Liver (tissue), 9 donors: ENCODE measurements around the gene TERT. TPM values are rescaled to one million over a fixed set of nuclear protein-coding genes. Genes with fewer than 3 reads are reported as not detected.

Experiments
- DNase-seq: peaks from one replicate; pipeline ENCODE4 v3.0.0-alpha.2; 2017; ENCODE audit warnings: low spot score
- H3K27ac ChIP-seq, 2 donors: one replicate each; pipeline ENCODE4 v1.7.0; 2013; ENCODE audit warnings: inconsistent platforms in 2 of 2, low read length in 2 of 2, control low read depth in 1 of 2, low read depth in 1 of 2, mild to moderate bottlenecking in 1 of 2
- H3K27me3 ChIP-seq, 4 donors: one replicate each; pipeline versions ENCODE4 v1.6.1 to v1.7.0; 2013; ENCODE audit warnings: low read length in 3 of 4, inconsistent platforms in 1 of 4, mild to moderate bottlenecking in 1 of 4, moderate library complexity in 1 of 4; ENCODE audit not compliant: control insufficient read depth in 4 of 4, insufficient read depth in 4 of 4
- H3K36me3 ChIP-seq, 4 donors: one replicate each; pipeline versions ENCODE4 v1.6.1 to v1.7.0; 2013; ENCODE audit warnings: low read length in 3 of 4, mild to moderate bottlenecking in 3 of 4, low read depth in 1 of 4, moderate library complexity in 1 of 4; ENCODE audit not compliant: control insufficient read depth in 4 of 4, insufficient read depth in 3 of 4
- H3K4me1 ChIP-seq, 4 donors: one replicate each; pipeline versions ENCODE4 v1.6.1 to v1.7.0; 2013; ENCODE audit warnings: low read length in 3 of 4, mild to moderate bottlenecking in 3 of 4, moderate library complexity in 1 of 4; ENCODE audit not compliant: control insufficient read depth in 4 of 4, insufficient read depth in 4 of 4
- H3K4me3 ChIP-seq, 3 donors: one replicate each; pipeline versions ENCODE4 v1.6.1 to v1.7.0; 2013; ENCODE audit warnings: low read length in 3 of 3, control low read depth in 1 of 3, low read depth in 1 of 3, mild to moderate bottlenecking in 1 of 3
- H3K9ac ChIP-seq, 2 donors: one replicate each; pipeline ENCODE4 v1.7.0; 2013; ENCODE audit warnings: low read length in 2 of 2, mild to moderate bottlenecking in 2 of 2, moderate library complexity in 2 of 2, control low read depth in 1 of 2, low read depth in 1 of 2
- H3K9me3 ChIP-seq, 4 donors: one replicate each; pipeline versions ENCODE4 v1.6.1 to v1.7.0; 2013; ENCODE audit warnings: low read length in 3 of 4; ENCODE audit not compliant: control insufficient read depth in 4 of 4
- ATF3 ChIP-seq: IDR thresholded peaks from 2 replicates; pipeline ENCODE4 v1.6.1; 2016; ENCODE audit warnings: antibody characterized with exemption
- CTCF ChIP-seq: fragments of 150-350 bp; IDR thresholded peaks from 2 replicates; pipeline ENCODE4 v1.5.1; 2017; ENCODE audit warnings: improper control_type of control experiment, low read depth, low read length; ENCODE audit not compliant: missing input control
- EGR1 ChIP-seq, 2 donors: IDR thresholded peaks; 2 replicates each; pipeline ENCODE4 v1.6.1; 2016 to 2018; ENCODE audit warnings: antibody characterized with exemption in 2 of 2, low read depth in 2 of 2
- FOXA1 ChIP-seq: IDR thresholded peaks from 2 replicates; pipeline ENCODE4 v1.6.1; 2016; ENCODE audit warnings: antibody characterized with exemption
- FOXA2 ChIP-seq: IDR thresholded peaks from 2 replicates; pipeline ENCODE4 v1.6.1; 2016; ENCODE audit warnings: antibody characterized with exemption
- GABPA ChIP-seq, 2 donors: IDR thresholded peaks in 1 of 2; conservative IDR thresholded peaks in 1 of 2; 2 replicates each; pipeline ENCODE4 v1.6.1; 2016; ENCODE audit warnings: antibody characterized with exemption in 2 of 2, mild to moderate bottlenecking in 1 of 2, moderate library complexity in 1 of 2
- HNF4A ChIP-seq, 2 donors: conservative IDR thresholded peaks; 2 replicates each; pipeline ENCODE4 v1.6.1; 2016; ENCODE audit warnings: antibody characterized with exemption in 2 of 2, mild to moderate bottlenecking in 2 of 2
- HNF4G ChIP-seq: IDR thresholded peaks from 2 replicates; pipeline ENCODE4 v1.6.1; 2016; ENCODE audit warnings: antibody characterized with exemption
- JUND ChIP-seq, 2 donors: IDR thresholded peaks; 2 replicates each; pipeline ENCODE4 v1.6.1; 2016; ENCODE audit warnings: antibody characterized with exemption in 2 of 2
- MAX ChIP-seq: IDR thresholded peaks from 2 replicates; pipeline ENCODE4 v1.6.1; 2016; ENCODE audit warnings: antibody characterized with exemption
- NR2F2 ChIP-seq: IDR thresholded peaks from 2 replicates; pipeline ENCODE4 v1.6.1; 2016; ENCODE audit warnings: antibody characterized with exemption
- RAD21 ChIP-seq, 2 donors: IDR thresholded peaks; 2 replicates each; pipeline ENCODE4 v1.6.1; 2016; ENCODE audit warnings: antibody characterized with exemption in 2 of 2, mild to moderate bottlenecking in 2 of 2
- REST ChIP-seq: IDR thresholded peaks from 2 replicates; pipeline ENCODE4 v1.6.1; 2016; ENCODE audit warnings: antibody characterized with exemption, mild to moderate bottlenecking
- RXRA ChIP-seq, 2 donors: IDR thresholded peaks; 2 replicates each; pipeline ENCODE4 v1.6.1; 2017 to 2018; ENCODE audit warnings: antibody characterized with exemption in 2 of 2, mild to moderate bottlenecking in 1 of 2
- SP1 ChIP-seq: IDR thresholded peaks from 2 replicates; pipeline ENCODE4 v1.6.1; 2018; ENCODE audit warnings: antibody characterized with exemption, mild to moderate bottlenecking
- TAF1 ChIP-seq: conservative IDR thresholded peaks from 2 replicates; pipeline ENCODE4 v1.6.1; 2016; ENCODE audit warnings: antibody characterized with exemption, mild to moderate bottlenecking
- YY1 ChIP-seq: IDR thresholded peaks from 2 replicates; pipeline ENCODE4 v1.6.1; 2016; ENCODE audit warnings: antibody characterized with exemption, mild to moderate bottlenecking
- ZBTB33 ChIP-seq: IDR thresholded peaks from 2 replicates; pipeline ENCODE4 v1.6.1; 2016; ENCODE audit warnings: antibody characterized with exemption
- WGBS: extraction: QIAGEN DNeasy Blood & Tissue Kit; methylation state at CpG from one replicate; pipeline ENCODE4 v1.1.7; 2013; 5-methylcytosine and 5-hydroxymethylcytosine counted together
- polyA plus RNA-seq, 2 donors: library from polyadenylated mRNA; stranded (reverse) in 1 of 2; unstranded in 1 of 2; fragments of 200-250 nt in 1 of 2; fragments of >200 nt in 1 of 2; fragmentation: Nextera tagmentation in 1 of 2; extraction: Ambion mirVana in 1 of 2; gene quantifications; one replicate each; pipeline versions ENCODE4 v1.2.1 to v1.2.3, GENCODE V29; 2013 to 2015
- total RNA-seq, 2 donors: library from RNA; depleted of rRNA; stranded (reverse); fragments of >200 nt; gene quantifications; one replicate each; pipeline ENCODE4 v1.2.3, GENCODE V29; 2014
- donor health status: healthy.
- donor health status: healthy.
- donor health status: healthy.
- donor health status: healthy.
- donor health status: healthy.

Gene TERT
- total and polyA plus RNA-seq, 4 donors, result 0.14 TPM; not detected in 3

- H3K27ac ChIP-seq, result peak overlapping the region in 1 of 2 donors; percentile 32
- WGBS, result 56% methylated on average over 17 of the region's 17 CpGs
- H3K4me1 ChIP-seq, result peaks cover 7 to 17% (median 15%) of the 10 kb centered on the region in 4 donors
- no peak overlapping the region for H3K9ac ChIP-seq
- no peak overlapping the region for H3K4me3 ChIP-seq
- TF ChIP-seq REST (no peak), MAX (no peak), EGR1 (IDR thresholded peaks at IDR 0.05; ENCODE audit: low read depth in 2 of 2) (no peak), JUND (IDR thresholded peaks at IDR 0.05) (no peak), ATF3 (no peak), FOXA1 (no peak), HNF4A (conservative IDR thresholded peaks at IDR 0.05) (no peak), TAF1 (no peak), NR2F2 (no peak), SP1 (no peak), YY1 (no peak), RAD21 (IDR thresholded peaks at IDR 0.05) (no peak), ZBTB33 (no peak), GABPA (IDR thresholded peaks at IDR 0.05 in 1 of 2, conservative IDR thresholded peaks at IDR 0.05 in 1 of 2) (no peak), RXRA (IDR thresholded peaks at IDR 0.05) (no peak), FOXA2 (no peak), CTCF (no peak), HNF4G (no peak)
- no peaks in the 10 kb centered on the region for H3K27me3 ChIP-seq
- H3K36me3 ChIP-seq, result peaks cover 11 to 44% (median 23%) of the 10 kb centered on the region in 4 donors
- no peak for DNase-seq
- H3K9me3 ChIP-seq, result no peaks in the 10 kb centered on the region
Observed at GRCh38 chr5:1316588-1317340, 21.9 kb upstream of the TERT start.
